SK-N-SH (cell line): ENCODE results near the gene KCNJ16. TPM values are rescaled to one million over a fixed set of nuclear protein-coding genes. Genes with fewer than 3 reads are reported as not detected.

Experiments
- CTCF ChIA-PET: fragments of 300-600, 350-600 bp; formaldehyde crosslinking; extraction: SDS; loops from one replicate; lab custom pipeline; 2021; lab: Yijun Ruan, JAX
- POLR2A ChIA-PET: fragments of 350-600 bp; sonication (Branson Sonifier 250); formaldehyde crosslinking; extraction: SDS; loops from one replicate; lab custom pipeline; 2020; ENCODE audit warnings: antibody characterized with exemption, inconsistent platforms; lab: Yijun Ruan, JAX
- DNase-seq: peaks from one replicate; pipeline ENCODE4 v3.0.0; 2012
- H2AFZ ChIP-seq: fragments of 200-600 bp; sonication (generic); 2 replicates; pipeline ENCODE4 v1.8.1; 2016; ENCODE audit warnings: antibody characterized with exemption, mild to moderate bottlenecking, low read depth
- H3F3A ChIP-seq: fragments of 200-600 bp; sonication (generic); replicated peaks from 2 replicates; pipeline ENCODE3; 2016; ENCODE audit warnings: antibody characterized with exemption, mild to moderate bottlenecking; ENCODE audit not compliant: insufficient read depth
- H3K27ac ChIP-seq, 2 experiments: fragments of 200-500 bp in 1 of 2; fragments of 200-600 bp in 1 of 2; sonication (Bioruptor generic) in 1 of 2; sonication (generic), shearing (Covaris generic) in 1 of 2; 2 replicates each; pipeline versions ENCODE4 v1.5.1 to v1.6.1; 2014 to 2016; ENCODE audit warnings: low read depth in 2 of 2, inconsistent platforms in 1 of 2, low read length in 1 of 2, mild to moderate bottlenecking in 1 of 2, mixed read lengths in 1 of 2
- H3K27me3 ChIP-seq: fragments of 200-600 bp; sonication (generic), shearing (Covaris generic); 2 replicates; pipeline ENCODE4 v1.6.1; 2016; ENCODE audit warnings: mixed run types; ENCODE audit not compliant: insufficient read depth
- H3K36me3 ChIP-seq, 2 experiments: fragments of 200-500 bp in 1 of 2; fragments of 200-600 bp in 1 of 2; sonication (Bioruptor generic) in 1 of 2; sonication (generic) in 1 of 2; replicated peaks in 1 of 2; 2 replicates each; pipeline versions ENCODE3 to v1.5.1; 2014 to 2016; ENCODE audit warnings: low read length in 1 of 2, mild to moderate bottlenecking in 1 of 2; ENCODE audit not compliant: insufficient read depth in 2 of 2, control insufficient read depth in 1 of 2
- H3K4me1 ChIP-seq, 2 experiments: fragments of 200-500 bp in 1 of 2; fragments of 200-600 bp in 1 of 2; sonication (Bioruptor generic) in 1 of 2; sonication (generic), shearing (Covaris generic) in 1 of 2; 2 replicates each; pipeline versions ENCODE4 v1.5.1 to v1.6.1; 2014 to 2016; ENCODE audit warnings: low read depth in 1 of 2, low read length in 1 of 2, mixed run types in 1 of 2; ENCODE audit not compliant: insufficient read depth in 2 of 2, control insufficient read depth in 1 of 2
- H3K4me2 ChIP-seq: fragments of 200-600 bp; sonication (generic), shearing (Covaris generic); 2 replicates; pipeline ENCODE4 v1.6.1; 2017; ENCODE audit warnings: mixed run types
- H3K4me3 ChIP-seq, 2 experiments: fragments of 200-500 bp in 1 of 2; fragments of 200-600 bp in 1 of 2; sonication (Bioruptor generic) in 1 of 2; sonication (generic), shearing (Covaris generic) in 1 of 2; 2 replicates each; pipeline versions ENCODE4 v1.5.1 to v1.8.1; 2014 to 2016; ENCODE audit warnings: low read depth in 2 of 2, inconsistent platforms in 1 of 2, low read length in 1 of 2, mild to moderate bottlenecking in 1 of 2, mixed read lengths in 1 of 2, moderate library complexity in 1 of 2
- H3K79me2 ChIP-seq: fragments of 200-600 bp; sonication (generic); 2 replicates; pipeline ENCODE4 v1.8.1; 2017; ENCODE audit warnings: mild to moderate bottlenecking; ENCODE audit not compliant: insufficient read depth
- H3K9ac ChIP-seq: fragments of 200-600 bp; sonication (generic); 2 replicates; pipeline ENCODE4 v1.6.1; 2017; ENCODE audit warnings: mixed run types
- H3K9me2 ChIP-seq: fragments of 200-600 bp; sonication (generic); 2 replicates; pipeline ENCODE4 v1.6.1; 2017; ENCODE audit warnings: mixed run types
- H3K9me3 ChIP-seq: fragments of 200-600 bp; sonication (generic); 2 replicates; pipeline ENCODE4 v1.6.1; 2017; ENCODE audit warnings: mixed run types, mild to moderate bottlenecking, moderate library complexity
- H4K20me1 ChIP-seq: fragments of 200-600 bp; sonication (generic); 2 replicates; pipeline ENCODE4 v1.6.1; 2017; ENCODE audit warnings: mild to moderate bottlenecking, mixed run types; ENCODE audit not compliant: insufficient read depth
- FOXJ3 ChIP-seq: sonication (generic); formaldehyde crosslinking; IDR thresholded peaks from 2 replicates; pipeline ENCODE4 v1.5.1; 2020; ENCODE audit warnings: mild to moderate bottlenecking, missing genetic modification reagents
- FOXM1 ChIP-seq: IDR thresholded peaks from 2 replicates; pipeline ENCODE4 v1.4.0; 2012; ENCODE audit warnings: low read depth, mild to moderate bottlenecking
- GATA2 ChIP-seq: sonication (generic); formaldehyde crosslinking; IDR thresholded peaks from 2 replicates; pipeline ENCODE4 v1.5.0; 2020; ENCODE audit warnings: mild to moderate bottlenecking, missing genetic modification reagents
- MXI1 ChIP-seq: IDR thresholded peaks from 2 replicates; pipeline ENCODE4 v1.6.1; 2012; ENCODE audit warnings: mild to moderate bottlenecking, low read depth, low read length, improper control_type of control experiment
- NFIC ChIP-seq: IDR thresholded peaks from 2 replicates; pipeline ENCODE4 v1.4.0; 2012; ENCODE audit warnings: borderline replicate concordance
- POLR2AphosphoS5 ChIP-seq: IDR thresholded peaks from 2 replicates; pipeline ENCODE4 v1.6.1; 2012; ENCODE audit warnings: low read depth, low read length
- RFX5 ChIP-seq: IDR thresholded peaks from 2 replicates; pipeline ENCODE4 v1.6.1; 2012; ENCODE audit warnings: mild to moderate bottlenecking, improper control_type of control experiment, low read length
- YY1 ChIP-seq: IDR thresholded peaks from 2 replicates; pipeline ENCODE4 v1.4.0; 2012; ENCODE audit warnings: low read depth, mild to moderate bottlenecking
- whole genome bisulfite sequencing: methylation state at CpG from one replicate; pipeline ENCODE4 v1.1.6; 2017; ENCODE audit warnings: low lambda C conversion rate; 5-methylcytosine and 5-hydroxymethylcytosine counted together
- polyA plus RNA-seq, 3 experiments: library from polyadenylated mRNA; depleted of rRNA; stranded (reverse); fragments of >200 nt; gene quantifications; 2 replicates each; pipeline ENCODE4 v1.2.3, GENCODE V29; 2012
- TF ChIP-seq, protein P1 (sequence below): IDR thresholded peaks from 2 replicates; pipeline ENCODE4; 2012
- TF ChIP-seq, protein P2 (sequence below): IDR thresholded peaks from 2 replicates; pipeline ENCODE4 v1.4.0; 2012; ENCODE audit warnings: low read depth, borderline replicate concordance
- TF ChIP-seq, protein P3 (sequence below): IDR thresholded peaks from 2 replicates; pipeline ENCODE4 v1.4.0; 2012; ENCODE audit warnings: low read depth, borderline replicate concordance
- TF ChIP-seq, protein P4 (sequence below): IDR thresholded peaks from 2 replicates; pipeline ENCODE4 v1.6.1; 2012; ENCODE audit warnings: mild to moderate bottlenecking, low read depth, low read length, moderate library complexity

KCNJ16 gene
- polyA plus RNA-seq, 1 of the 3 experiments (the other 2 are of a cell fraction), result not detected

DNA sequence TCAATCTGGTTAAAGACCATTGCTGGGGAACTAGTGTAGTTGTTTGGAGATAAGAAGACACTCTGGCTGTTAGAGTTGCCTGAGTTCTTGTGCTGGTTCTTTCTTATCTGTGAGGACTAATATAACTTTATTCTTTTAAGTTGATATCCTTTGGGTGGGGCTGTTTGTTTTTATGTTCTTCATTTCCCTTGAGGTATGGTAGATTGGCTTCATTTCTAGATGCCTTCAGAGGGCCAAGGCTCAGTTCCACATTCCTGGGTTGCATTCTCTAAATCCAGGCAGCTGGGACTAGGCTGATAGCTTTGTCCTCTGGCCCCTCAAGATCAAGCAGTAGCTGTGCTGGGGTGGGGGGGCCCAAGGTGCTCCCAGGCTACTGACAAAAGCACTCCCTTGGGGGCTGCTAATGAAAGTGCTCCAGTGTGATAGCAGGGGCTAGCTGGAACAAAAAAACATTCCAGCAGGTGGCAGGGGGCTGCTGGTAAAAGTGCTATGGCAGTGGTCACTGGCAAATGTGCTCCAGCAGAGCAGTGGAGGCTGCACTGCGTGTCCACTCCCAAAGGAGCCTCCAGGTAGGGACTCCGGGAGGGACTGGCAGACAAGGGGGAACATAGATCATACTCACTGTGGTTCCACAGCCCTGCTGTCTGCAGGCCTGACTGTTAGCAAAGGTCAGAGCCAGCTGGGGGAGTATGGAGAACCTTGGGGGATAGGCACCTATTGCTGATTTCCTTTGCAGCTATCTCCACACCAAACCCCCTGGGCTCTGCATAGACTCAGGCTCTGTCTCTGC, 45.9 kb upstream of the KCNJ16 start:
- WGBS, result 62% methylated on average over 2 of the region's 2 CpGs
- Histone ChIP-seq H3K4me1 (no peaks in the 10 kb centered on the region), H4K20me1 (no peaks in the 10 kb centered on the region), H3F3A (no peaks in the 10 kb centered on the region), H3K4me2 (no peak overlapping the region), H3K9me3 (no peaks in the 10 kb centered on the region), H2AFZ (no peak overlapping the region), H3K9me2 (no peaks in the 10 kb centered on the region), H3K36me3 (no peaks in the 10 kb centered on the region), H3K4me3 (no peak overlapping the region), H3K27ac (no peak overlapping the region), H3K9ac (no peak overlapping the region), H3K27me3 (no peaks in the 10 kb centered on the region), H3K79me2 (no peaks in the 10 kb centered on the region)
- ChIA-PET POLR2A (no interaction called here), CTCF (no interaction called here)
- DNase-seq, result no peak
- no peak for TF ChIP-seq MXI1
- TF ChIP-seq NFIC, result no peak
- no peak for TF ChIP-seq RFX5
- TF ChIP-seq YY1, result no peak
- no peak for TF ChIP-seq FOXJ3 (CRISPR knock-in tag)
- no peak for TF ChIP-seq POLR2AphosphoS5
- TF ChIP-seq, protein P1, sequence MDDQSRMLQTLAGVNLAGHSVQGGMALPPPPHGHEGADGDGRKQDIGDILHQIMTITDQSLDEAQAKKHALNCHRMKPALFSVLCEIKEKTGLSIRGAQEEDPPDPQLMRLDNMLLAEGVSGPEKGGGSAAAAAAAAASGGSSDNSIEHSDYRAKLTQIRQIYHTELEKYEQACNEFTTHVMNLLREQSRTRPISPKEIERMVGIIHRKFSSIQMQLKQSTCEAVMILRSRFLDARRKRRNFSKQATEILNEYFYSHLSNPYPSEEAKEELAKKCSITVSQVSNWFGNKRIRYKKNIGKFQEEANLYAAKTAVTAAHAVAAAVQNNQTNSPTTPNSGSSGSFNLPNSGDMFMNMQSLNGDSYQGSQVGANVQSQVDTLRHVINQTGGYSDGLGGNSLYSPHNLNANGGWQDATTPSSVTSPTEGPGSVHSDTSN, result no peak
- TF ChIP-seq, protein P2, sequence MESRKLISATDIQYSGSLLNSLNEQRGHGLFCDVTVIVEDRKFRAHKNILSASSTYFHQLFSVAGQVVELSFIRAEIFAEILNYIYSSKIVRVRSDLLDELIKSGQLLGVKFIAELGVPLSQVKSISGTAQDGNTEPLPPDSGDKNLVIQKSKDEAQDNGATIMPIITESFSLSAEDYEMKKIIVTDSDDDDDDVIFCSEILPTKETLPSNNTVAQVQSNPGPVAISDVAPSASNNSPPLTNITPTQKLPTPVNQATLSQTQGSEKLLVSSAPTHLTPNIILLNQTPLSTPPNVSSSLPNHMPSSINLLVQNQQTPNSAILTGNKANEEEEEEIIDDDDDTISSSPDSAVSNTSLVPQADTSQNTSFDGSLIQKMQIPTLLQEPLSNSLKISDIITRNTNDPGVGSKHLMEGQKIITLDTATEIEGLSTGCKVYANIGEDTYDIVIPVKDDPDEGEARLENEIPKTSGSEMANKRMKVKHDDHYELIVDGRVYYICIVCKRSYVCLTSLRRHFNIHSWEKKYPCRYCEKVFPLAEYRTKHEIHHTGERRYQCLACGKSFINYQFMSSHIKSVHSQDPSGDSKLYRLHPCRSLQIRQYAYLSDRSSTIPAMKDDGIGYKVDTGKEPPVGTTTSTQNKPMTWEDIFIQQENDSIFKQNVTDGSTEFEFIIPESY, result no peak
- no peak for TF ChIP-seq GATA2 (CRISPR knock-in tag)
- TF ChIP-seq, protein P3, sequence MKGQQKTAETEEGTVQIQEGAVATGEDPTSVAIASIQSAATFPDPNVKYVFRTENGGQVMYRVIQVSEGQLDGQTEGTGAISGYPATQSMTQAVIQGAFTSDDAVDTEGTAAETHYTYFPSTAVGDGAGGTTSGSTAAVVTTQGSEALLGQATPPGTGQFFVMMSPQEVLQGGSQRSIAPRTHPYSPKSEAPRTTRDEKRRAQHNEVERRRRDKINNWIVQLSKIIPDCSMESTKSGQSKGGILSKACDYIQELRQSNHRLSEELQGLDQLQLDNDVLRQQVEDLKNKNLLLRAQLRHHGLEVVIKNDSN, result no peak
- no peak for TF ChIP-seq FOXM1
- TF ChIP-seq, protein P4, sequence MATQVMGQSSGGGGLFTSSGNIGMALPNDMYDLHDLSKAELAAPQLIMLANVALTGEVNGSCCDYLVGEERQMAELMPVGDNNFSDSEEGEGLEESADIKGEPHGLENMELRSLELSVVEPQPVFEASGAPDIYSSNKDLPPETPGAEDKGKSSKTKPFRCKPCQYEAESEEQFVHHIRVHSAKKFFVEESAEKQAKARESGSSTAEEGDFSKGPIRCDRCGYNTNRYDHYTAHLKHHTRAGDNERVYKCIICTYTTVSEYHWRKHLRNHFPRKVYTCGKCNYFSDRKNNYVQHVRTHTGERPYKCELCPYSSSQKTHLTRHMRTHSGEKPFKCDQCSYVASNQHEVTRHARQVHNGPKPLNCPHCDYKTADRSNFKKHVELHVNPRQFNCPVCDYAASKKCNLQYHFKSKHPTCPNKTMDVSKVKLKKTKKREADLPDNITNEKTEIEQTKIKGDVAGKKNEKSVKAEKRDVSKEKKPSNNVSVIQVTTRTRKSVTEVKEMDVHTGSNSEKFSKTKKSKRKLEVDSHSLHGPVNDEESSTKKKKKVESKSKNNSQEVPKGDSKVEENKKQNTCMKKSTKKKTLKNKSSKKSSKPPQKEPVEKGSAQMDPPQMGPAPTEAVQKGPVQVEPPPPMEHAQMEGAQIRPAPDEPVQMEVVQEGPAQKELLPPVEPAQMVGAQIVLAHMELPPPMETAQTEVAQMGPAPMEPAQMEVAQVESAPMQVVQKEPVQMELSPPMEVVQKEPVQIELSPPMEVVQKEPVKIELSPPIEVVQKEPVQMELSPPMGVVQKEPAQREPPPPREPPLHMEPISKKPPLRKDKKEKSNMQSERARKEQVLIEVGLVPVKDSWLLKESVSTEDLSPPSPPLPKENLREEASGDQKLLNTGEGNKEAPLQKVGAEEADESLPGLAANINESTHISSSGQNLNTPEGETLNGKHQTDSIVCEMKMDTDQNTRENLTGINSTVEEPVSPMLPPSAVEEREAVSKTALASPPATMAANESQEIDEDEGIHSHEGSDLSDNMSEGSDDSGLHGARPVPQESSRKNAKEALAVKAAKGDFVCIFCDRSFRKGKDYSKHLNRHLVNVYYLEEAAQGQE, result no peak
